GM19025 (cell line): ENCODE results near the gene ANO6.
"Not testable (repeated sequence)": the region's sequence is repeated elsewhere in the genome, so short reads cannot be mapped to it uniquely, and the experiment has no call there.

Experiments used
- ATAC-seq: cut with Tn5 transposase; IDR thresholded peaks from one replicate; pipeline ENCODE4 v1.9.1; 2021; ENCODE audit warnings: mild to moderate bottlenecking, low read depth, moderate library complexity; ENCODE audit not compliant: unreplicated experiment

ANO6 gene

DNA sequence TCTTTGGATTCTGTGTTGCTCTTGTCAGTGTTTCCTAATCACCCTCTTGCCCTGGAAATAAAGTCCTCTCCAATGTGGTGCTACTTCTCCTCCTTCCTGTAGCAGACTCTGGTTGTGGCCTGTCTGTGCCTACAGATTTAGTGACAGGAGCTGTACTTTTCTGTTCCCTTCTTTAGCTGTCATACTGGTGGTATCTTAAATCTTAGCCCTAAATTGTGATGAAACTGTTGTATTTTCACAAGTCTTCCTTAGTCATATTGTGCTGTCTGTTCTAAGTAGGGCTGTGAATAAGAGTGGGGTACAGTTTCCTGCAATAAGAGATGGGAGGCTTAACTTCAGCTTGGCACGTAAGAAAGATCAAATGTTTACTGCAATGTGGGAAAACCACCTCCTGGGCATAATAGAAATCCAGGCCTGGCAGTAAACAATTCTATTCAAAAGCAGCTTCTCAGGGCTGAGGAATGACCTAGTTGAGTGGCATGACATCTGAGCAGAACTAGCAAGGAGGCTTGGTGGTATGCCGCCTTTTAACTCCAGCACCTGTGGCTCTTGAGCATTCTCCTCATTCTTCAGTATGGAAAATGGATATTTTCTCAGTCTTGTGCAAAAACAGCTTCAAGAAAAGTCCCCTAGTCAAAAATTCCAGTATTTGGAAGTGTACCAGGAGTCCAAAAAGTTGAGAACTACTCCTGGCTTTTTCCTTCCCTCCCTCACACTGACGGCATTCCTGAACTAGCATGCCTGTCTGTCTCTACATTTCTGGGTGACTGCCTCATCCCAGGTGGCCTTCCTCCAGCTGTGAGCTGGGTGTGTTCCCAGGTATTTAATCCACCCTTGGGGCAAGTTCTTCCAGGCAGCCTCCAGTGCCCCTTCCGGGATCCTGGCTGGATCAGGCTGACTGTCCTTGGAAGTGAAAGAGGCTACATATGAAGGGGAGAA, 19.5 kb downstream of the ANO6 start:
- no peak for ATAC-seq

DNA sequence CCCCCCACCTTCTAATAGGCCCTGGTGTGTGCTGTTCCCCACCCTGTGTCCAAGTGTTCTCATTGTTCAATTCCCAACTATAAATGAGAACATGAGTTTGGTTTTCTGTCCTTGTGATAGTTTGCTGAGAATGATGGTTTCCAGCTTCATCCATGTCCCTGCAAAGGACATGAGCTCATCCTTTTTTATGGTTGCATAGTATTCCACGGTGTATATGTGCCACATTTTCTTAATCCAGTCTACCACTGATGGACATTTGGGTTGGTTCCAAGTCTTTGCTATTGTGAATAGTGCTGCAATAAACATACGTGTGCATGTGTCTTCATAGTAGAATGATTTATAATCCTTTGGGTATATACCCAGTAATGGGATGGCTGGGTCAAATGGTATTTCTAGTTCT, 20.5 kb downstream of the ANO6 start:
- ATAC-seq: not testable (repeated sequence)

DNA sequence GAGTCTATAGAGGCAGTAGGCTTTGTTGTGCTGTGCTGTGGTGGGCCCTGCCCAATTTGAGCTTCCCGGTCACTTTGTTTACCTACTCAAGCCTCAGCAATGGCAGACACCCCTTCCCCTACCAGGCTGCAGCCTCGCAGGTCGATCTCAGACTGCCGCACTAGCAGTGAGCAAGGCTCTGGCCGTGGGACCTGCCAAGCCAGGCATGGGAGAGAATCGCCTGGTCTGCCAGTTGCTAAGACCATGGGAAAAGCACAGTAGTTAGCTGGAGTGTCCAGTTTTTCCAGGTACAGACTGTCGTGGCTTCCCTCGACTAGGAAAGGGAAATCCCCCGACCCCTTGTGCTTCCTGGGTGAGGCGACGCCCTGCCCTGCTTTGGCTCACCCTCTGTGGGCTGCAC, 26.3 kb downstream of the ANO6 start:
- no peak for ATAC-seq

DNA sequence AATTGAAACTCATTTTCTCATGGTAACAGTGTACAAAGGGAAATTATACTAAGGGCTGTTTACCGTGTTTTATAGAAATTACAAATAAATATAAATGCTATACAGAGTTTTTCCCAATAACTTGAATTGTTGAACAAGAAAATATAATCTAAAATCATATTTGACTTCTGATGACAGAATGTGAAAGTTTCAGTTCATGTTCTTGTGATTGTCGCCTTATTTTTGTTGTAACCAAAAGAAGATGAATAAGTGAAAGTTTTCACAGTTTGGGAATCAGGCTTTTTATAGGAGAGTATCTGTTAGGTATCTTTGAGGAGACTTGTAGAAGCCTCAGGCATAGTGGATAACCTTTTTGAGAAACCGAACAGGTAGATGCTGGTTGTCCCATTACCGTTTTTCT, 28.1 kb downstream of the ANO6 start:
- no peak for ATAC-seq

DNA sequence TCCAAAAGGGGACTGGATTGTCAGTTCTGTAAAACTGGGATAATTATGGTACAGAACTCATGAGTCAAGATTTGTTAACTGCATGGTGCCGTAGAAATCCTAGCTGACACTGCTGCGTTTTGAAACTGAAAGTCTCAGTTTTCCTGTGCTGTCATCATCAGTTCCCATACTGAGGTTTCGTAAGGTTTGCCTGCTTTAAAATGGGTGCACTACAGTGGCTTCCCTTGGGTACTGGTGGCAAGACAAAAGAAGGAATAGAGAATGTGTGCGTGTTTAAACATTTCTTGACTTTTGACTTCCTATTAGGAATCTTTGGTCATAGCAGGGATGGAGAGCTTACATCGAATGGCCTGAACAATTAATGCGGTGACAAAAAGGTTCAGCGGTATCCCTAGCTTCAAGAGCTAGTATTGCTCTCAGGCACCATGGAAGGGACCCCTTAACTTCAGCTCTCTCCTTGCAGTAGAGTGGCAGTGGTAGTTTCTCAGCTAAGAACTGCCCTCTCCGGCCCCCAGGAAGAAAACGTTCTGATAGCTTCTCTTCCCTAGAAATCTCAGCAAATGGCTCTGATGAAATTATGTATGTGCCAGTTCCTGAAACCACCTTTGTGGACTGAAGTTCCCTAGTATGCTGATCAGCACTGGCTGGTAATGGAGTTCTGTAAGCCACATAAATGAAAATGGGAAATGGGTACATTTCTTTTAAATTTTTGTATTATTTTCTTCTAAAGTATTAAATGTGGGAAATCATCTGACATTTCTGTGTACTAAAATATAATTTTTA, 28.9 kb downstream of the ANO6 start:
- peak; percentile 86 for ATAC-seq

DNA sequence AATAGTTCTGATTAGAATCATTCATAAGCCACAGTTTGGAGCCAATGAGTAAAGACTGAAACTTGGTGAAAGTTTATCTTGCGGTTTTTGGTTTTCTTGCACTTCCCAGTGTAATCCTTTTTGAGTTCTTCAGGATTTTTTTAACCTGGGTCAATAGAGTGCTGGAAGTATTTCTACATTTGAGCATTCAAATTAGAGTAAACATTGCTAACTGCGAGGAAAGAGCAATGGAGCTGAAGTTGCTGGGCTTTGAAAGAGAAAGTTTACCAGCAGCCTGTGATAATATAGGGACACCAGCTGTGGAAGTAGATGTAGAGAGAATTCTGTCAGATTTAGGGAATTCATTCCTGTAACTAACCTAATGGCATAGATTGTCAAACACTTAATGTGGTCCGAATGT, 30.3 kb downstream of the ANO6 start:
- no peak for ATAC-seq

DNA sequence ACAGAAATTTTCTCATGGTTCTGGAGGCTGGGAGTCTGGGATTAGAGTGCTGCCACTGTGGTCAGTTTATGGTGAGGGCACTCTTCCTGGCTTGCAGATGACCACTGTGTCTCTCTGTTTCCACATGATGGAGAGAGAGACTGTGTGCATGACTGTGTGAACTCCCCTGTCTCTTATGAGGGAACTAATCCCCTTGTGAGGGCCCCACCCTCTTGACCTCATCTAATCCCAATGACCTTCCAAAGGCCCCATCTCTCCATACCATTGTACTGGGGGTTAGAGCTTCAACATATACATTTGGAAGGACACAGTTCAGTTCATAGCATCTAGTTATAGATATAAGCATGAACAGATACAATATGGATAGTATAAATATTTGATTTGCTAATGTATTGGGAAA, 31.7 kb downstream of the ANO6 start:
- ATAC-seq: no peak

DNA sequence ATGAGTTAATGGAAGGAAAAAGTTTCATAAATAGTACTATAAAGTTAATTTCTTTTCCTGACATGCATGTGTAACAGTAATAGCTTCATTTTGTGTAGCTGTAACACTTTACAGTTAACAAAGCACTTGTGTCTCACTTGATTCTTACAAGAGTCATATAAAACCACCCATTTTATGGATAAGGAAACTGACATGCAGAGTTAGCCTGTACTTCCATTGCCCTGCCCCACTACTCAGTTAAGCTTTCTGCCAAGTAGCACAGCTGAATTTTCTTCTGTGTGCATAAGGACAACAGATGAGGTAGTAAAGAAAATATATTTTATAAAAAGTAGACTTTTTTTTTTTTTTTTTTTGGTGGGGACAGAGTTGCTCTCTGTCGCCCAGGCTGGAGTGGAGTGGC, 32.2 kb downstream of the ANO6 start:
- ATAC-seq: no peak

DNA sequence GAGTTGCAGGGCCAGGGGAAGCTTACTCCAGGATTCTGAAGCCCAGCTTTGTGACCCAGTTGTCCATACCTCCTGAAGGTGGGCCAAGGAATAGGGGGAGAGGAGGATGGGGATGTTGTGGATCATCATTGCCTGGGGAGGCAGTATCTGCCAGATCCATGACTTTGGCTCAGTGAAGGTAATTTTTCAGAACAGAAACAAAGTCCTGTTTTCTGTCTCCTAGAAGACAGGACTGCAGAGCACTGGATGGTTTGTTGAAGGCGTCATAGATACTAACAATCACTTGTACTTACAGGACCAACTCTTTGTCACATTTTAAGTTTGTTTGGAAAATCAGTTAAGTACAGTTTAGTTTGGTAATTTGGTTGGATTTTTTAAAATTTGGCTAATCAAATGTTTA, 38.4 kb downstream of the ANO6 start:
- no peak for ATAC-seq

DNA sequence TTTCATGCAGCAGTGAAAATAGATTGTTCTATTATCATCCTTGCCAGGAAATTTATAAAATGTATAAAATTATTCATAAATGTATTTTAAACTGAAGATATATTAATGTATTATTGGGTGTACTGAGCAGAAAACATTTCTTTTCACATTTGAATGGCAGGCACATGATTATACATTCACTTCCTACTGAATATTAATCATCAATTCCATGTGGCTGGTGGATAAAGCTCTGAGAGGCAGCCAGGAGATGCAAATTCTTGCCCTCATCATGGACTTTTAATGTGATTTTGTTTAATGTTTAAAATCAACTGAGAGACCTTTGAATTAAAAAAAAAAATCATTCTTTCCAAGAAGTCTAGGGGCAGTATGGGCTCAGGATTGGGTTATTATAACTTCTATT, 40.8 kb downstream of the ANO6 start:
- ATAC-seq: no peak

DNA sequence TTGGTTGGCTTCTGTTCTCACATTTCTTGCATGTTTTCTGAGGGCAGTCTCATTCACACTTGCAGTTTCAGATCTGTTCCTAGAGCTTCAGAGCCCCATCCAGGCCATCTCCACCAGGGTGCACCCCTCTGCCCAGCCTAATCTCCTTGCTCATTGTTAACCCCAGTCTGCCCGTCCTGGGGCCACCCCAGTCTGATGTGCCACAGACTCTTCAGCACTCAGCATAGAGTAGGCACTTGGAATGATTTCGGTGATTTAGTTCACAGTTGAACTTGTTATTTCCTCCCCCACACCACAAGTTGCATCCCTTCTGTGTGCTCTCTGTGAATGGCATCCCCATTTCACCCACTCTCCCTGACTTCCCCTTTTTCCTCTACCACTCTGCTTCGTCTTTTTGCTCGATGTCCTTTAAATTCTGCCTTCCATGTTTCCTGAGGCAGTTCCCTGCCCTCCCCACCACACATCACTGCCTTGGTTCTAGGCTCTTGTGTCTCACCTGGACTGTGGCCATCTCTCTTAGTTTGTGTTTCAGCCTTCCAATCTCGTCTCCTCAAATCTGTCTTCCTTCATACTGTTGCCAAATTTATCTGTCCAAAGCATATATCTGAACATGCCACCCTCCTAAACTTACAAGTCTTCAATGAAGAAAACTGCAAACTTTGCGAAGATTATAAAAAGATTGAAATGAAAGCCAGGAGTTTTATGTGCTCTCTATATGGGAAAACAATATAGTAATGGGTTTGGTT, 41.5 kb downstream of the ANO6 start:
- ATAC-seq: peak; percentile 89

DNA sequence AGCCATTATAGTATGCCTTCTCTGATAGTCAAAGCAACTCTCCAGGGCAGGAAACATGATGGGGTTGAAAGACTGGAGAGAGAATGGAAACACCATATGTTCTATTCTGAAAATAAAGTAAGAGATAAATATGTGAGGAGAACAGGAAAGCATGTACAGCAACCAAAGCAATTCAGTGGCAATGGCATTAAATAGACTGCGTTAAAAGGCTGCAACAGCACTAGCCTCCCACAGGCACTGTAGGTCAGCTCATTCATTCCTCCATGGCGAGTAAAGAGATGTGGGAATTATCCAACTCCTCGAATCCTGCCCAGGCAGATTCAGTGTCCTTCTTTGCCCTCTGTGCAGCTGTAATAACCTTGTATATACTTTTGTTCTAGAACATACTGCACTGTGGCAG, 43.8 kb downstream of the ANO6 start:
- no peak for ATAC-seq

DNA sequence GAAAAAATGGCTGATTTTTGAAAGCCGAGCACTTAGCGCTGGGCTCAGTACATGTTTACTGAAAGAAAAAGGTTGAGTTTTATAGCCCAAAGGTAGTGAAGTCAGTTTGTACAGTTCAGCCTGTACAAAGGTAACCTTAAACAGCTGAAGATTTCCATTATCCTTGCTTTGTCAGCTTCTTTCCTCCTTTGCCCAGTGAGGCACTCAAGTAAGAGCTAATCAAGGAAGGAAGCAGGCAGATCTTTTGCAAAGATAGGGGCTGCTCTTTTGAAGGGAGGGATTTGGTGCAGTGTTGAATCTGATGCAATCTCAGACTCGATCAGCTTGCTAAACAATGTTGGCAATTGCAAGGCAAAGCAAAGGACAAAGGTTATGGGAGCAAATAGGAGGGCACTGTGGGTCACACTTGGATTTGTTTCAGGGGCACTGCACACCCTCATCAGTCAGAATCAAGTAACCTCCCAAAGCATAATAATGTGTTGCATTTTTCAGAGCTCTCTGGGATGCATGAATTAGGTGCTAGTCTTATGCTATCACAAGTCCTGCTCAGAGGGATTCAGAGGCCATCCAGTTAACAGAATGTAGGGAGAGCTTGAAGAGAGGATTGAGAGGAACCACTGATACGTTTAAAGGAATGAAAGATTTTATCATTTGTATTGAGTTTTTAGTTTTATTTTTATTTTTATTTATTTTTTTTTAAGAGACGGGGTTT, 44.4 kb downstream of the ANO6 start:
- ATAC-seq: no peak

DNA sequence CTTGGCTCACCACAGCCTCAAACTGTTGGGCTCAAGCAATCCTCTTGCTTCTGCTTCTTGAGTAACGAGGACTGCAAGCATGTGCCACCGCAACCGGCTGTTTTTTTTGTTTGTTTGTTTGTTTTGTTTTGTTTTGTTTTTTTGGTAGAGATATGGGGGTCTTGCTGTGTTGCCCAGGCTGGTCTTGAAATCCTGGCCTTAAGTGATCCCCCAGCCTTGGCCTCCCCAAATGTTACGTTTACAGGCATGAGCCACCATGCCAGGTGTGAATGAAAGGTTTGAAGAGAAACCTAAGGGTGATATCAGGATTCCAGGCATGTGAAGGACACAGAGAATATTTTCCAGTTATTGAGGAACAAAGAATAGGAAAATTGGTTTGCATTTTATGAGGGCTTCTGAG, 45.0 kb downstream of the ANO6 start:
- no peak for ATAC-seq

DNA sequence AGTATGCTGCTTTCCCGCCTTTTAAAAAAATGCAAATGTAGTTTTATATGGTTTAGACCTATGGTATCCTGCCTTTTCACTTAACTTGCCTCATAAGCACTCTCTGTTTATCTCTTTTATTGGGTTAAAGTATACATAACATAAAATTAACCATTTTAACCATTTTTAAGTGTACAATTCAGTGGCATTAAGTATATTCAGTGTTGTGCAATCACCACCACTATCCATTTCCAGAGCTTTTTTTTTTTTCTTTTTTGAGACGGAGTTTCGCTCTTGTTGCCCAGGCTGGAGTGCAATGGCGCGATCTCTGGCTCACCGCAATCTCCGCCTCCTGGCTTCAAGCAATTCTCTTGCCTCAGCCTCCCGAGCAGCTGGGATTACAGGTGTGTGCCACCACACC, 46.3 kb downstream of the ANO6 start:
- not testable (repeated sequence) for ATAC-seq

DNA sequence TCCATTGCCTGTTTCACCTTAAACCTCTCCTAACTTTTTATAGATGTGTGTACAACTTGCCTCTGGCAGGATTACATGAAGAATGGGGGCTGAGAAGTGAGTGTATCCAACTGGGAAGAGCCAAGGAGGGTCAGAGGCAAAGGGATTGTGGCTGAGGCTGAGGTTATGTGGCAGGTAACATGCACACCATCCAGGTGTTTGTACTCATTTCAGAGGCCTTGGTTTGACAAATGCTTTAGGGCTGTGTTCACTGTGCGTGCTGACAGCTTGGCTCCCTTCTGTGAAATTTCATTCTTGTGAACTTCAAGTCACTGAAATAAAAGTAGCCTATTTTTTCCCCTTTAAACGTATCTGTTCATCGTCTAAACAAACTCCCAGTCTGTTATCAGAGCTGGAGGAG, 47.7 kb downstream of the ANO6 start:
- ATAC-seq: no peak

DNA sequence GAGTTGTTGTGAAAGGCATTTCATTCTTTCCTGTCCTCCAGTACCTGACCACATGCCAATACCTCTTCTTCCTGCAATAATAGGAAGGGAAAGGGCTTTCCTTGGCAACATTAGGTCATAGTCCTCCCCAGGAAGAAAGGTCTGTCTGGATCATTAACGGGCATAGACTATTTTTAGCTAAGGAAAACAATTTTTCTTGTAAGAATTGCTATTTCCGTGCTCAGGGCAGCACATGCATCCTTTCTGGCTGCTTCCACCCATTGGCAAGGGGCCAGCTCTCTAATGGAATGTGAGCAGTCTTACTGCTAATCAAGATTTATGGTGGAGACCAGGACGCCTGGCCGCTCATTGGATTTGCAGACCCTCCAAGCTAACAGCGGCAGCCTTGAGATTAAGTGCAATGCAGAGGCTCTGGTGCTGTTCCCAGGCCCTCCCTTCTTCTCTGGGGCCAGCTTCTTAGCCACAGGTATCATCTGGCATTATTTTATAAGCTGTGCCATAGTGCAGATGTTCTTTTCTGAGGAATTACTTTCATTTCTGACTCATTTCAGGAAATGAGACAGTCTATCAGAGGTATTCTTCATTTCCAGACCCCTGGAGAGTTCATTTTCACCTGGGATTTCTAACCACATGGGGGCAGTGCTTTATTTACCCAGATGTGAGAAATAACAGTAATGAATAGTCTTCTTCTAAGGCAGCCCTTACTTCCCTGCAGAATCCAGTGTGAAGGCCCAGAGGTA, 52.9 kb downstream of the ANO6 start:
- no peak for ATAC-seq

DNA sequence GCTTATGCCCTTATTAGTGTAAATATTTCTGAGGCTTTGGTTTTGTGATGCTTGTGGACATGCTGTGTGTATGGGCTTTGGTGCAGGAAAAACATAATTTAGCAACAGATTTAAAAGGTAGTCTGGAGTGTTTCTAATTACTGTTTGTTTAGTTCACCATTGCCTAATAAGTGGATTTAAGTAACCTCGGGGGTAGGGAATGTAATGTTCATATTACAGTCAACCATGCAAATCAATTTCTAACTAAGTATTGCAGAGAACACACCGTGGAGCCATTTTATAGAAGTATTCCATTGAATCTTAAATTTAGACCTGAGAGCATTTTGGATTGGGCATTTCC, 53.5 kb downstream of the ANO6 start:
- no peak for ATAC-seq

DNA sequence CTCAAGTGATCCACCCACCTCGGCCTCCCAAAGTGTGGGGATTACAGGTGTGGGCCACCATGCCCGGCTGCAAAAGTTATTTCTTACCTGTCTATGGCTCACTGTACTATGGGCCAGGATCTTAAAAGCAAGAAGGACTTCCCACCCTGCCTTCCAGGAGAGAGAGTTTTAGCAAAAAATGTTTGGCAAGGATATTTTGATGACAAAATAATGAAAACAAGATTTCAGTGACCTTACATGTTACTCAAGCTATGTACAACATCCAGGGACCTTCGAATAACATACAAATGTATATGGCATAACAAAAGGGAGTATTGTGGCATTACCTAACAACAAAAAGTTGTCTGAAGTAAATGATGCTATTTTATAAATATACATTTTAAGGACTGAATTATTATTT, 55.1 kb downstream of the ANO6 start:
- ATAC-seq: no peak

DNA sequence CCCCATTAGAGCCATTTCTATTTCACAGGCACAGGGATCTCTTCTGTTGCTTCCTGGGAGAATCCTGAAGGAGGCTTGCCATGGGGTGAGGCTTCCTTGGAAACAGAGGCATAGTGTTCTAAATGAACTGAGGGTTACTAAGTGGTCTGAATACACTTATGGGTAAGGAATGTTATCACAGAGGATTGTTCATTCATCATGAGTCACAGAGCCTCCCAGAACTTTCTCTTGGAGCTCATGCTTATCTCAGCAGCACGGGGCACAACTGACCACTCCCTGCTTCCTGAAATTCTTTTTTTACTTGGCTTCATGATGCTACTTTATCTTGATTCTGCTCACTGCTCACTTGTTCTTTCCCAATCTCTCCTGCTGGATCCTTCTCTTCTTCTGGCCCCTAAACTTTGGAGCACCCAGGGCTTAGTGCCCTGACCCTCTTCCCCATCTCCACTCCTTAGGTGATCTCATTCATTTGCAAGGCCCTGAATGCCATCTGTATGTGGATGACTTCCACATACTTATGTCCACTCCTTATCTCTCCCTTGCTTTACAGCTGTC, 57.9 kb downstream of the ANO6 start:
- no peak for ATAC-seq
